ENCODE data around the gene LEPROT.

LEPROT gene

DNA sequence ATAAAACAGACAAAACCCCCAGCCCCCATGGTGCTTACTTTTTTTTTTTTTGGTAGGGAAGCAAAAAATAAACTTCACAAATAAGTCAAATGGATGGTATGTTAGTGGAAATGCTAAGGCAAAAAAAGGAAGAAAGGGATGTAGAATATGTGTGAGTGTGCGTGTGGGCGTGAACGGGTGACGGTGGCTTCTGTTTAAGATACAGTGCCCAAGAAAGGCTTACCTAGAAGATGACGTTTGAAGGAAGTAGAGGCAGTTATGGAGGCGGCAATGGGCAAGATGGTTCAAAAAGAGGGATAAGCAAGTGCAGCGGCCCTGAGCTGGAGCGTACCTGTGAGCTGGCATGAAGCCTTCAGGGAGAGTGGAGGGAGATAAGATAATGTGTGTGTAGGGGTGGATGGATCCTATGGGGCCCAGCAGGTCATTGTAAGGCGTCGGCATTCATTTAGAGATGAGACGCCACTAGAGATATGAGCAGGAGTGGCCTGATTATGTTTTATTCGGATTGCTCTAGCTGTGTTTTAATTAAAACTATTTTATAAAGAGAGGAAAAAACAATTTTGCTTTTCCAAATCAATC is 19.9 kb downstream of the LEPROT start:
- Histone ChIP-seq H3K4me1 (ENCODE audit: control insufficient read depth in 1 of 2, insufficient read depth in 1 of 2, low read depth in 1 of 2, low read length in 1 of 2) (no peaks in the 10 kb centered on the region), H3K9me3 (no peaks in the 10 kb centered on the region), H3K4me3 (ENCODE audit: low read depth in 1 of 2, low read length in 1 of 2) (no peak overlapping the region), H3K27ac (no peak overlapping the region), H3K36me3 (peaks cover 16% of the 10 kb centered on the region), H3K27me3 (no peaks in the 10 kb centered on the region)
- TF ChIP-seq, protein P1, sequence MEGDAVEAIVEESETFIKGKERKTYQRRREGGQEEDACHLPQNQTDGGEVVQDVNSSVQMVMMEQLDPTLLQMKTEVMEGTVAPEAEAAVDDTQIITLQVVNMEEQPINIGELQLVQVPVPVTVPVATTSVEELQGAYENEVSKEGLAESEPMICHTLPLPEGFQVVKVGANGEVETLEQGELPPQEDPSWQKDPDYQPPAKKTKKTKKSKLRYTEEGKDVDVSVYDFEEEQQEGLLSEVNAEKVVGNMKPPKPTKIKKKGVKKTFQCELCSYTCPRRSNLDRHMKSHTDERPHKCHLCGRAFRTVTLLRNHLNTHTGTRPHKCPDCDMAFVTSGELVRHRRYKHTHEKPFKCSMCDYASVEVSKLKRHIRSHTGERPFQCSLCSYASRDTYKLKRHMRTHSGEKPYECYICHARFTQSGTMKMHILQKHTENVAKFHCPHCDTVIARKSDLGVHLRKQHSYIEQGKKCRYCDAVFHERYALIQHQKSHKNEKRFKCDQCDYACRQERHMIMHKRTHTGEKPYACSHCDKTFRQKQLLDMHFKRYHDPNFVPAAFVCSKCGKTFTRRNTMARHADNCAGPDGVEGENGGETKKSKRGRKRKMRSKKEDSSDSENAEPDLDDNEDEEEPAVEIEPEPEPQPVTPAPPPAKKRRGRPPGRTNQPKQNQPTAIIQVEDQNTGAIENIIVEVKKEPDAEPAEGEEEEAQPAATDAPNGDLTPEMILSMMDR (IDR thresholded peaks at IDR 0.05): no peak

DNA sequence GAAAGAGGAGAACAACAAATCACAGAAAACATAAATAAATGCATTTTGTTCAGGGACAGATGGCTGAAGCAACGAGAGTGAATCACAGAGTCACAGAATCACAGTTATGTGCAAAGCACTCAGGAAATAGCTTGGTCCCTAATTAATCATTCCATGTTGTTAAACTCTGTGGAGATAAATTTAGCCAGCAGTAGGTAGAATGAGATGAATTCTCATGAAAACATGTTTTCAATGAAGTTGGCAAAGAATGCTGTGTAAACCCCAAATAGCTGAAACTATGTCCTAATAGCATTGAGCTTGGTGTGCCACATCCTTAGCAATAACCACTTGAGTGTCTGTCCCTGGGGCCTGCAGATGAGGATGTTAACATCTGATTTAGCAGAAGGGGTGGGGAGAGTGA is 20.4 kb downstream of the LEPROT start:
- H3K4me3 ChIP-seq (ENCODE audit: low read depth in 1 of 2, low read length in 1 of 2): no peak overlapping the region
- TF ChIP-seq, protein P1 (IDR thresholded peaks at IDR 0.05): no peak

DNA sequence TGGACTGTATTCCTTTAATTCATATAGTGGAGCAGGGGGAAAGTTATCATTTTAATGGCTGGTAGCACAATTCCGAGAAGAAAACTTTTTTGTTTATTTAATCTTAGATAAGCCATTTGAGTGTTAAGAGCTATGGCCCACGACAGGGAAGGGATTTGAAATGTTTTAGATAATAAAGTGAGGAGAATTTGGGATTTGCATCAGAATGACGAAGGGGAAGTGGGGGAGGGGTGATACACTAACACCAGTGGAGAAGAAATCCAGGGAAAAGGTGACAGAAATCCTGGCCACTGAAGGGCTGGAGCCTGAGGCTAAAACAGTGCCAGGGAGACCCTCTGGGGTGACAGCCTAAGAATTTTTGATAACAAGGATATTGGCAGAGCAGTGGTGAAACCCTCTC is 21.0 kb downstream of the LEPROT start:
- TF ChIP-seq, protein P1 (IDR thresholded peaks at IDR 0.05): no peak
- Histone ChIP-seq H3K4me3 (ENCODE audit: low read depth in 1 of 2, low read length in 1 of 2) (no peak overlapping the region), H3K9me3 (no peaks in the 10 kb centered on the region), H3K36me3 (peaks cover 9% of the 10 kb centered on the region), H3K4me1 (ENCODE audit: control insufficient read depth in 1 of 2, insufficient read depth in 1 of 2, low read depth in 1 of 2, low read length in 1 of 2) (no peaks in the 10 kb centered on the region), H3K27ac (no peak overlapping the region), H3K27me3 (no peaks in the 10 kb centered on the region)

More for the DNA sequence above, 20.4 kb downstream of the LEPROT start:
- Histone ChIP-seq H3K9me3 (no peaks in the 10 kb centered on the region), H3K36me3 (peaks cover 11% of the 10 kb centered on the region), H3K27me3 (no peaks in the 10 kb centered on the region), H3K4me1 (ENCODE audit: control insufficient read depth in 1 of 2, insufficient read depth in 1 of 2, low read depth in 1 of 2, low read length in 1 of 2) (no peaks in the 10 kb centered on the region), H3K27ac (no peak overlapping the region)

DNA sequence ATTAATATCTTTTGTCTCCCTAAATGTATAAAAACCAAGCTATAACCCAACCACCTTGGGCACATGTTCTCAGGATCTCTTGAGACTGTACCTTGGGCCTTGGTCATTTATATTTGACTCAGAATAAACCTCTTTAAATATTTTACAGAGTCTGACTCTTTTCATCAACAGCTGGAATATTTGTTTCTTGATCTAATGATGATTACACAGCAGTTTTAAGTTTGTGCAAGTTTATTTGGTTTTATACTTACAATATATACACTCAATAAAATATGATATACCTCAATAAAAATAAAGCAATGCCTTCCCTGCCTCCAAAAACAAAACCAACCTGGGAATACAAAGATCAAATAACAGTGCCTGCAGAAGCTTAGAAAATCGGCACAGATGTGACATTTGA is 22.0 kb downstream of the LEPROT start:
- TF ChIP-seq, protein P1 (IDR thresholded peaks at IDR 0.05): no peak
- H3K27ac ChIP-seq: no peak overlapping the region
- H3K27me3 ChIP-seq: no peaks in the 10 kb centered on the region
- no peaks in the 10 kb centered on the region for H3K9me3 ChIP-seq
- H3K4me1 ChIP-seq (ENCODE audit: control insufficient read depth in 1 of 2, insufficient read depth in 1 of 2, low read depth in 1 of 2, low read length in 1 of 2): no peaks in the 10 kb centered on the region
- H3K36me3 ChIP-seq: no peaks in the 10 kb centered on the region
- no peak overlapping the region for H3K4me3 ChIP-seq (ENCODE audit: low read depth in 1 of 2, low read length in 1 of 2)

DNA sequence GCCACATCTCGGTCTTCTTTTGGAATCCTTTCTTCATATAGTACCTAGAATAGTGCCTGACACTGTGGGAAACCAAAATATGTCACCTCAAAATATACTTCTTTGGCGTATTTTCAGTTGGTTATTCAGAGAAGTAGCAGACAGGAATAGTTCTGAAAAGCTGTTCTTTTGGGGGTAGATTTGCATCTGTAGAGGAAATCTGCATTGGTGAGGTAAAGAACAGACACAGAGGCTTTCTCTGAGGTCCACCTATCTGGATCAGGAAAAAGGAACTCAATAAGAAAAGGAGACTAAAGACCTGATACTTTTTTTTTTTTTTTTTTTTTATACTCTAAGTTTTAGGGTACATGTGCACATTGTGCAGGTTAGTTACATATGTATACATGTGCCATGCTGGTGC is 23.2 kb downstream of the LEPROT start:
- no peak overlapping the region for H3K27ac ChIP-seq
- H3K36me3 ChIP-seq: no peaks in the 10 kb centered on the region
- TF ChIP-seq, protein P1 (IDR thresholded peaks at IDR 0.05): no peak
- H3K9me3 ChIP-seq: no peaks in the 10 kb centered on the region
- no peaks in the 10 kb centered on the region for H3K27me3 ChIP-seq
- no peak overlapping the region for H3K4me3 ChIP-seq (ENCODE audit: low read depth in 1 of 2, low read length in 1 of 2)
- no peaks in the 10 kb centered on the region for H3K4me1 ChIP-seq (ENCODE audit: control insufficient read depth in 1 of 2, insufficient read depth in 1 of 2, low read depth in 1 of 2, low read length in 1 of 2)
